Trophoblast cell (in vitro differentiated cells and primary cell): ENCODE data around the gene GALNT12.
A peak's percentile ranks its signal among the peaks of the same experiment; 100 is the strongest.

ENCODE experiments used
- DNase-seq, 2 donors: peaks; one replicate each; pipeline ENCODE4 v3.0.0-alpha.2; 2016
- H2AFZ ChIP-seq: 2 replicates; pipeline ENCODE4 v1.6.1; 2013; ENCODE audit warnings: low read length, moderate library complexity, mild to moderate bottlenecking; ENCODE audit not compliant: insufficient read depth, poor library complexity
- H2AK5ac ChIP-seq: 2 replicates; pipeline ENCODE4 v1.6.1; 2013; ENCODE audit warnings: mild to moderate bottlenecking, low read length
- H2BK120ac ChIP-seq: 2 replicates; pipeline ENCODE4 v1.6.1; 2013; ENCODE audit warnings: low read length, mild to moderate bottlenecking, moderate library complexity; ENCODE audit not compliant: insufficient read depth, poor library complexity
- H2BK12ac ChIP-seq: 2 replicates; pipeline ENCODE4 v1.6.1; 2013; ENCODE audit warnings: mild to moderate bottlenecking, low read length, moderate library complexity
- H2BK5ac ChIP-seq: 2 replicates; pipeline ENCODE4 v1.6.1; 2013; ENCODE audit warnings: low read length, low read depth, moderate library complexity, mild to moderate bottlenecking; ENCODE audit not compliant: poor library complexity
- H3K14ac ChIP-seq: 2 replicates; pipeline ENCODE4 v1.6.1; 2013; ENCODE audit warnings: mild to moderate bottlenecking, low read length
- H3K18ac ChIP-seq: 2 replicates; pipeline ENCODE4 v1.6.1; 2013; ENCODE audit warnings: mild to moderate bottlenecking, low read length
- H3K23ac ChIP-seq: 2 replicates; pipeline ENCODE4 v1.6.1; 2013; ENCODE audit warnings: low read length
- H3K27ac ChIP-seq: 2 replicates; pipeline ENCODE4 v1.5.1; 2013; ENCODE audit warnings: low read depth, mild to moderate bottlenecking, inconsistent platforms, low read length, moderate library complexity
- H3K27me3 ChIP-seq: 2 replicates; pipeline ENCODE4 v1.6.1; 2013; ENCODE audit warnings: inconsistent platforms, mild to moderate bottlenecking, low read length, moderate library complexity; ENCODE audit not compliant: insufficient read depth
- H3K36me3 ChIP-seq, 2 experiments: 1 replicate in 1 of 2; 2 replicates in 1 of 2; pipeline ENCODE4 v1.6.1; 2013; ENCODE audit warnings: low read length in 2 of 2, mild to moderate bottlenecking in 2 of 2, moderate library complexity in 1 of 2; ENCODE audit not compliant: insufficient read depth in 2 of 2, control insufficient read depth in 1 of 2
- H3K4ac ChIP-seq: 2 replicates; pipeline ENCODE4 v1.6.1; 2013; ENCODE audit warnings: low read depth, mild to moderate bottlenecking, low read length, moderate library complexity
- H3K4me1 ChIP-seq, 2 experiments: 1 replicate in 1 of 2; 2 replicates in 1 of 2; pipeline ENCODE4 v1.6.1; 2013; ENCODE audit warnings: low read length in 2 of 2, mild to moderate bottlenecking in 2 of 2, moderate library complexity in 1 of 2; ENCODE audit not compliant: insufficient read depth in 2 of 2, control insufficient read depth in 1 of 2
- H3K4me2 ChIP-seq: 2 replicates; pipeline ENCODE4 v1.6.1; 2013; ENCODE audit warnings: inconsistent platforms, mild to moderate bottlenecking, low read length, moderate library complexity
- H3K4me3 ChIP-seq: 2 replicates; pipeline ENCODE4 v1.5.1; 2013; ENCODE audit warnings: mild to moderate bottlenecking, low read depth, low read length, inconsistent platforms
- H3K79me1 ChIP-seq: one replicate; pipeline ENCODE4 v1.6.1; 2013; ENCODE audit warnings: low read length
- H3K79me2 ChIP-seq: 2 replicates; pipeline ENCODE4 v1.6.1; 2013; ENCODE audit warnings: low read length, mild to moderate bottlenecking; ENCODE audit not compliant: control insufficient read depth, insufficient read depth, poor library complexity
- H3K9ac ChIP-seq: 2 replicates; pipeline ENCODE4 v1.6.1; 2013; ENCODE audit warnings: mild to moderate bottlenecking, low read length
- H3K9me3 ChIP-seq: 2 replicates; pipeline ENCODE4 v1.6.1; 2013; ENCODE audit warnings: low read depth, mild to moderate bottlenecking, control low read depth, inconsistent platforms, low read length; ENCODE audit not compliant: insufficient read depth
- H4K12ac ChIP-seq: 2 replicates; pipeline ENCODE4 v1.6.1; 2013; ENCODE audit warnings: low read depth, mild to moderate bottlenecking, low read length, moderate library complexity
- H4K8ac ChIP-seq: 2 replicates; pipeline ENCODE4 v1.6.1; 2013; ENCODE audit warnings: low read depth, mild to moderate bottlenecking, low read length, moderate library complexity
- H4K91ac ChIP-seq: one replicate; pipeline ENCODE4 v1.6.1; 2013; ENCODE audit warnings: low read depth, mild to moderate bottlenecking, low read length, moderate library complexity
- WGBS: extraction: QIAGEN DNeasy Blood & Tissue Kit; methylation state at CpG from one replicate; pipeline ENCODE4 v1.1.7; 2013; ENCODE audit warnings: missing lambda C conversion rate; ENCODE audit not compliant: insufficient read length, insufficient coverage; ENCODE audit errors: extremely low coverage; 5-methylcytosine and 5-hydroxymethylcytosine counted together

GALNT12 gene

DNA sequence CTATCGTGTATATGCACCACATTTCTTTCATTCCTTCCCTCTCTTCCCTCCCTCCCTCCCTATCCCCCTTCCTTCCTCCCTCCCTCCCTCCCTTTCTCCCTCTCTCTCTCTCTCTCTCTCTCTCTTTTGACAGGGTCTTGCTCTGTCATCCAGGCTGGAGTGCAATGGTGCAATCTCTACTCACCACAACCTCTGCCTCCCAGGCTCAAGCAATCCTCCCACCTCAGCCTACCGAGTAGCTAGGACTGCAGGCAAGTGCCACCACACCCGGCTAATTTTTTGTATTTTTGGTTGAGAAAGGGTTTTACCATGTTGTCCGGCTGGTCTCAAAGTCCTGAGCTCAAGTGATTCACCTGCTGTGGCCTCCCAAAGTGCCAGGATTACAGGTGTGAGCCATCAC lies 10.0 kb upstream of the GALNT12 start:
- Histone ChIP-seq H3K36me3 (no peaks in the 10 kb centered on the region), H2BK12ac (no peak overlapping the region), H2AK5ac (no peak overlapping the region), H3K18ac (no peak overlapping the region), H4K8ac (no peak overlapping the region), H3K14ac (no peak overlapping the region), H3K79me2 (peaks cover 2% of the 10 kb centered on the region), H3K9me3 (peaks cover 2% of the 10 kb centered on the region), H3K4ac (no peak overlapping the region), H3K4me1 (peaks cover 3 to 8% of the 10 kb centered on the region in 2 experiments), H2BK5ac (no peak overlapping the region), H3K27ac (no peak overlapping the region), H3K4me2 (no peak overlapping the region), H4K12ac (no peak overlapping the region), H2AFZ (no peak overlapping the region), H3K9ac (no peak overlapping the region), H2BK120ac (no peak overlapping the region), H4K91ac (no peak overlapping the region), H3K27me3 (no peaks in the 10 kb centered on the region), H3K4me3 (no peak overlapping the region), H3K79me1 (peaks cover 8% of the 10 kb centered on the region), H3K23ac (no peak overlapping the region)
- no CpG with 5 or more reads among the region's 4 CpGs for WGBS
- DNase-seq = no peak

DNA sequence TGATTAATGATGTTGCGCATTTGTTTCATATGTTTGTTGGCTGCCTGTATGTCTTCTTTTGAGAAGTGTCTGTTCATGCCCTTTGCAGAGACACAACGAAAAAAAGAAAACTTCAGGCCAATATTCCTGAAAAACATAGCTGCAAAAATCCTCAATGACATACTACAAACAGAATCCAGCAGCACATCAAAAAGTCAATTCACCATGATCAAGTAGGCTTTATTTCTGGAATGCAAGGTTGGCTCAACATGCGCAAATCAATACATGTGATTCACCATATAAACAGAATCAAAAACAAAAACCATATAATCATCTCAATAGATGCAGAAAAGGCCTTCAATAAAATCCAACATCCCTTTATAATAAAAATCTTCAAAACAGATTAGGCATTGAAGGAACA lies 9.2 kb upstream of the GALNT12 start:
- H3K79me2 ChIP-seq = peaks cover 2% of the 10 kb centered on the region
- no peak overlapping the region for H3K4ac ChIP-seq
- H4K12ac ChIP-seq = no peak overlapping the region
- no peak overlapping the region for H2BK5ac ChIP-seq
- no peak overlapping the region for H4K8ac ChIP-seq
- no CpG with 5 or more reads among the region's 3 CpGs for WGBS
- H3K27me3 ChIP-seq = no peaks in the 10 kb centered on the region
- no peak overlapping the region for H3K9ac ChIP-seq
- no peak overlapping the region for H3K18ac ChIP-seq
- H3K79me1 ChIP-seq = peaks cover 8% of the 10 kb centered on the region
- H2AK5ac ChIP-seq = no peak overlapping the region
- no peak overlapping the region for H3K4me3 ChIP-seq
- no peak overlapping the region for H2AFZ ChIP-seq
- peaks cover 2% of the 10 kb centered on the region for H3K9me3 ChIP-seq
- DNase-seq = no peak
- H2BK12ac ChIP-seq = no peak overlapping the region
- no peak overlapping the region for H3K27ac ChIP-seq
- H3K4me2 ChIP-seq = no peak overlapping the region
- H2BK120ac ChIP-seq = no peak overlapping the region
- H3K23ac ChIP-seq = no peak overlapping the region
- no peak overlapping the region for H3K14ac ChIP-seq
- H3K36me3 ChIP-seq = no peaks in the 10 kb centered on the region
- H4K91ac ChIP-seq = no peak overlapping the region
- H3K4me1 ChIP-seq = peaks cover 3 to 8% of the 10 kb centered on the region in 2 experiments

DNA sequence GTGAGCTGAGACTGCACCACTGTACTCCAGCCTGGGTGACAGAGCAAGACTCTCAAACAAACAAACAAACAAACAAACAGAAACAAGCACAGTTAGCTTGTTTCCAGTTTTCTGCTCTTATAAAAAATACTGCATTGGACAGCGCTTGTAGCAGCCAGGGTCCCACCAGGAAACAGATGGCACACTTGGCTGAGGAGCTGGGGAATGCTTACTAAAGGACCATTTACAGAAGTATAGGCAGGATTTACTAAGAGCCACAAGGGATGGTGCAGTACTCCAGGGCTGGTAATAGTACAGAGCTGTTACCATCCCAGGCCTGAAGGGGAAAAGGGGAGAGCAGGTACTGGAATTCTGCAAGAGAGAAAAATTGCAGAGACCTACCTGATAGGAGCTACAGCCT lies 5.9 kb upstream of the GALNT12 start:
- no peak overlapping the region for H3K4me2 ChIP-seq
- no peaks in the 10 kb centered on the region for H3K36me3 ChIP-seq
- H2AK5ac ChIP-seq = no peak overlapping the region
- H4K12ac ChIP-seq = no peak overlapping the region
- no peak overlapping the region for H3K23ac ChIP-seq
- no peak overlapping the region for H3K9ac ChIP-seq
- H3K14ac ChIP-seq = no peak overlapping the region
- no peak overlapping the region for H3K27ac ChIP-seq
- H3K27me3 ChIP-seq = no peaks in the 10 kb centered on the region
- H3K4me1 ChIP-seq = peaks cover 3 to 4% of the 10 kb centered on the region in 2 experiments
- H2BK120ac ChIP-seq = no peak overlapping the region
- H3K4me3 ChIP-seq = no peak overlapping the region
- peaks cover 2% of the 10 kb centered on the region for H3K9me3 ChIP-seq
- no peaks in the 10 kb centered on the region for H3K79me2 ChIP-seq
- no CpG with 5 or more reads among the region's 1 CpG for WGBS
- no peak overlapping the region for H3K18ac ChIP-seq
- no peak overlapping the region for H3K4ac ChIP-seq
- no peak overlapping the region for H2BK5ac ChIP-seq
- H2AFZ ChIP-seq = no peak overlapping the region
- H4K91ac ChIP-seq = no peak overlapping the region
- H4K8ac ChIP-seq = no peak overlapping the region
- DNase-seq = no peak
- H3K79me1 ChIP-seq = peaks cover 3% of the 10 kb centered on the region
- H2BK12ac ChIP-seq = no peak overlapping the region

- Histone ChIP-seq H3K23ac (no peak overlapping the region), H3K4me2 (no peak overlapping the region), H3K79me2 (no peaks in the 10 kb centered on the region), H3K79me1 (no peaks in the 10 kb centered on the region), H3K27ac (no peak overlapping the region), H4K12ac (no peak overlapping the region), H3K14ac (no peak overlapping the region), H4K8ac (no peak overlapping the region), H4K91ac (no peak overlapping the region), H2BK5ac (no peak overlapping the region), H3K18ac (no peak overlapping the region), H2BK12ac (no peak overlapping the region), H3K4me3 (no peak overlapping the region), H2AFZ (no peak overlapping the region), H3K4me1 (peaks cover 0 to under 1% of the 10 kb centered on the region in 2 experiments), H2AK5ac (no peak overlapping the region), H3K36me3 (no peaks in the 10 kb centered on the region), H3K27me3 (no peaks in the 10 kb centered on the region), H3K9me3 (peaks cover 2% of the 10 kb centered on the region), H3K4ac (no peak overlapping the region), H3K9ac (no peak overlapping the region), H2BK120ac (no peak overlapping the region)
- DNase-seq = peak; percentile 71 to 84
- no CpG with 5 or more reads among the region's 1 CpG for WGBS
Observed at GRCh38 chr9:98801969-98802371, 5.5 kb upstream of the GALNT12 start.
